Stomach (tissue), 4 donors: ENCODE data around the gene H2BW2.

Experiments used
- CTCF ChIP-seq, 7 experiments: fragments of 450-650 bp in 4 of 7; fragments of 200-600 bp in 3 of 7; sonication (generic) in 3 of 7; IDR thresholded peaks; one replicate each; pipeline ENCODE4 v1.5.1; 2016 to 2019; ENCODE audit warnings: antibody characterized with exemption in 7 of 7, control low read depth in 2 of 7, mild to moderate bottlenecking in 1 of 7
- POLR2A ChIP-seq, 4 donors: fragments of 450-650 bp; IDR thresholded peaks; one replicate each; pipeline ENCODE4 v1.6.1; 2016; ENCODE audit warnings: antibody characterized with exemption in 4 of 4, control low read depth in 2 of 4, mild to moderate bottlenecking in 1 of 4, moderate library complexity in 1 of 4
- POLR2AphosphoS5 ChIP-seq, 3 donors: sonication (generic); formaldehyde crosslinking; IDR thresholded peaks; one replicate each; pipeline ENCODE4 v1.6.1; 2016; ENCODE audit warnings: antibody characterized with exemption in 3 of 3

- no peak for TF ChIP-seq POLR2AphosphoS5 (IDR thresholded peaks at IDR 0.05)
- no peak for TF ChIP-seq CTCF (IDR thresholded peaks at IDR 0.05)
- no peak for TF ChIP-seq POLR2A (IDR thresholded peaks at IDR 0.05)
These were observed 7.4 kb downstream of the H2BW2 start for GRCh38 chrX:104047171-104047570.
